HUES48 (cell line): Measurements from ENCODE around the gene AFF3.

Source experiments
- H3K27ac ChIP-seq: one replicate; pipeline ENCODE4 v1.7.0; 2013; ENCODE audit warnings: low read depth, low read length, inconsistent platforms
- H3K27me3 ChIP-seq: 2 replicates; pipeline ENCODE4 v1.6.1; 2013; ENCODE audit warnings: mild to moderate bottlenecking, low read length; ENCODE audit not compliant: control insufficient read depth, insufficient read depth
- H3K36me3 ChIP-seq: 2 replicates; pipeline ENCODE4 v1.6.1; 2013; ENCODE audit warnings: low read length; ENCODE audit not compliant: control insufficient read depth, insufficient read depth
- H3K4me1 ChIP-seq: 2 replicates; pipeline ENCODE4 v1.6.1; 2013; ENCODE audit warnings: mild to moderate bottlenecking, low read length; ENCODE audit not compliant: control insufficient read depth, insufficient read depth
- H3K4me3 ChIP-seq: 2 replicates; pipeline ENCODE4 v1.5.1; 2013; ENCODE audit warnings: mild to moderate bottlenecking, low read depth, low read length
- H3K9ac ChIP-seq: 2 replicates; pipeline ENCODE4 v1.6.1; 2013; ENCODE audit warnings: mild to moderate bottlenecking, low read depth, low read length, moderate library complexity
- H3K9me3 ChIP-seq: 2 replicates; pipeline ENCODE4 v1.6.1; 2013; ENCODE audit warnings: low read length; ENCODE audit not compliant: control insufficient read depth, insufficient read depth

AFF3 gene

DNA sequence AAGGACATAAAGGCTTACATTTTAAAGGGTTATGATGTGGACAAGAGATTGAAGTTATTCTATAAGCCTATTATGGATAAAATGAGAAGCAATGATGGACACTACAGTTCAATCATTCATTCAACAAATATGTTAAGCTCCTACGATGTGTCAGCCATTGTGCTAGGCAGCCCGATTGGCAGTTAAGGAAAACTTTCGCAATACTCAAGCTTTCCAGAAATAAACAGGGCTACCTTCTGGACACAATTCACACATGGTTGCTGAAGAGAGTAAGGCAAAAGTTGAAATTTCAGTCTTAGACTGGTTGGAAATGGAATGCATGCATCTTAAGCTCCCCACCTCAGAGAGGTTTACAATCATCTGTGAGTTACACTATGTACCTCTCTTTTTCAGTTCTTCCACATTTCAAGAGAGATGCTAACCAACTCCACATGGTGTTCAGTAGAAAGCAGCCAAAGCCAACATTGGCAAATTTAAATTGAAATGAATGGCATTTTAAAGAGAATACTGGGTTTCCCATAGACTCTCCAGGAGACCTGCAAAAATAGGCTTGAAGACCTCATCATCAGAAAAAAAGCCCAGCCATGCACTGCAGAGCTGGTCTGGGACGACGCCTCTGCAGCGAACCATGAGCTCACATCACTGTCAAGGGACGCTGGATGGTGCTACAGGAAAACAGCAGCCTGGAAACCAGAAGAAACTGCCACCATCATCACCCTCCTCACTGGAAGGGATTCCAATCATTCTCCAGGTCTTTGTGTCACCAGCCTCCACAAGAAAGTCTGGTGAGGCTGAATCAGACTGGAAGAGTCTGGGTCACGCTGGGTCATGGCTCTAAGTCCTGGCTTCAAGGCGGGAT is 276.3 kb downstream of the AFF3 start:
- H3K4me1 ChIP-seq = peaks cover 3% of the 10 kb centered on the region; the same call in 1 of the 2 replicates
- H3K4me3 ChIP-seq = no peak overlapping the region
- no peaks in the 10 kb centered on the region for H3K27me3 ChIP-seq
- no peaks in the 10 kb centered on the region for H3K9me3 ChIP-seq
- H3K36me3 ChIP-seq = no peaks in the 10 kb centered on the region
- no peak overlapping the region for H3K9ac ChIP-seq
- H3K27ac ChIP-seq = no peak overlapping the region

GRCh38 chr2:99864561-99865553 is 277.5 kb downstream of the AFF3 start:
- Histone ChIP-seq H3K36me3 (no peaks in the 10 kb centered on the region), H3K4me3 (no peak overlapping the region), H3K27me3 (no peaks in the 10 kb centered on the region), H3K4me1 (peaks cover 3% of the 10 kb centered on the region; the same call in 1 of the 2 replicates), H3K9me3 (no peaks in the 10 kb centered on the region), H3K27ac (no peak overlapping the region), H3K9ac (no peak overlapping the region)

- Histone ChIP-seq H3K9me3 (no peaks in the 10 kb centered on the region), H3K27ac (no peak overlapping the region), H3K36me3 (no peaks in the 10 kb centered on the region), H3K4me3 (no peak overlapping the region), H3K27me3 (no peaks in the 10 kb centered on the region), H3K9ac (no peak overlapping the region), H3K4me1 (peaks cover 3% of the 10 kb centered on the region; the same call in 1 of the 2 replicates)
These were observed 278.5 kb downstream of the AFF3 start for GRCh38 chr2:99863903-99864270.

GRCh38 chr2:99863236-99863902 is 279.0 kb downstream of the AFF3 start:
- Histone ChIP-seq H3K9ac (no peak overlapping the region), H3K27me3 (no peaks in the 10 kb centered on the region), H3K4me3 (no peak overlapping the region), H3K27ac (no peak overlapping the region), H3K4me1 (peaks cover 3% of the 10 kb centered on the region; the same call in 1 of the 2 replicates), H3K9me3 (no peaks in the 10 kb centered on the region), H3K36me3 (no peaks in the 10 kb centered on the region)

- peaks cover 3% of the 10 kb centered on the region; the same call in 1 of the 2 replicates for H3K4me1 ChIP-seq
- no peaks in the 10 kb centered on the region for H3K27me3 ChIP-seq
- no peak overlapping the region for H3K9ac ChIP-seq
- no peak overlapping the region for H3K4me3 ChIP-seq
- no peaks in the 10 kb centered on the region for H3K36me3 ChIP-seq
- H3K27ac ChIP-seq = no peak overlapping the region
- H3K9me3 ChIP-seq = no peaks in the 10 kb centered on the region
These were observed 279.8 kb downstream of the AFF3 start for GRCh38 chr2:99862566-99862965.

DNA sequence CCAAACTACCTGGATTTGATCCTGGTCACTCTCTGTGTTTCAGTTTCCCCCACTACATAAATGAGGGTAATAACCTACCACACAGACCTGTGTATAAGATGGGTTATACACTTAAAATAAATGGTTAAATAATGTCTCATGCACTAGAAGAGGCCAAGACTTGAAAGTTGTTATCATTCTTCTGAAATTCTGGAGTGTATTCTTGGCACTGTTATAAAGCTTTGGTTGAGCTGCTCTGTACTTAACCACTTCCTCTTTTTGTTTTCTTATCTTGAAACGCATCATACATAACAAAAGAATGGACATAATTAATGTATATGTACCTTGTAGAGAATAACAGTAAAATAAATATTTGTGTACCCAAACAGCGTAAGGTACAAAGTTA is 281.0 kb downstream of the AFF3 start:
- H3K36me3 ChIP-seq = no peaks in the 10 kb centered on the region
- no peak overlapping the region for H3K27ac ChIP-seq
- H3K4me3 ChIP-seq = no peak overlapping the region
- H3K9me3 ChIP-seq = no peaks in the 10 kb centered on the region
- H3K9ac ChIP-seq = no peak overlapping the region
- peaks cover 3% of the 10 kb centered on the region; the same call in 1 of the 2 replicates for H3K4me1 ChIP-seq
- no peaks in the 10 kb centered on the region for H3K27me3 ChIP-seq

DNA sequence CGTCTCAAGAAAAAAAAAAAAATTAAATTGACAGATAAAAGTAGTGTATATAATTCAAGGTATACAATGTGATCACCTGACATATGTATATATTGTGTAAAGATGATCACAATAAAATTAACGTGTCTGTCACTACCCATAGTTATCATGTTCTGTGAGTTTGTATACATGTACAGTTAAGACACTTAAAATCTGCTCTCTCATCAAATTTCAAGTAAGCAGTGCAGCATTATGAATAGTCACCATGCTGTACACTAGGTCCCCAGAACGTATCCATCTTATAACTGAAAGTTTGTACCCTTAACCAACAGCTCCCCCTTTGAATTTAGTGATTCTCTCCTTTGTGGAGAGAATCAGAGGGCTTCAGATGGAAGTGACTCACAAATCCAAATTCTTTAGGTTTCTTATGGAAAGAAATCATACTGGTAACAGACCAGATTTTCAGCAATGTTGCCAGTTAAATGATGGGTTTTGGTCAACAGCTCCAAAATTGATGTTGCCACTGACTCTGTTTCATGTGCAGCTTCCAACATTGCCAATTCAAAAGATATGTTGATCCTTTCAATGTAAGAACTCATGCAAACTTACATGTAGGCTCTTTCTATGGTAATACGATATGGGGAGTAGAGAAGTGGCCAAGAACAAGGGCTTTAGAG is 281.5 kb downstream of the AFF3 start:
- H3K4me3 ChIP-seq = no peak overlapping the region
- no peak overlapping the region for H3K9ac ChIP-seq
- no peaks in the 10 kb centered on the region for H3K36me3 ChIP-seq
- peaks cover 3% of the 10 kb centered on the region; the same call in 1 of the 2 replicates for H3K4me1 ChIP-seq
- no peak overlapping the region for H3K27ac ChIP-seq
- H3K27me3 ChIP-seq = no peaks in the 10 kb centered on the region
- H3K9me3 ChIP-seq = no peaks in the 10 kb centered on the region

DNA sequence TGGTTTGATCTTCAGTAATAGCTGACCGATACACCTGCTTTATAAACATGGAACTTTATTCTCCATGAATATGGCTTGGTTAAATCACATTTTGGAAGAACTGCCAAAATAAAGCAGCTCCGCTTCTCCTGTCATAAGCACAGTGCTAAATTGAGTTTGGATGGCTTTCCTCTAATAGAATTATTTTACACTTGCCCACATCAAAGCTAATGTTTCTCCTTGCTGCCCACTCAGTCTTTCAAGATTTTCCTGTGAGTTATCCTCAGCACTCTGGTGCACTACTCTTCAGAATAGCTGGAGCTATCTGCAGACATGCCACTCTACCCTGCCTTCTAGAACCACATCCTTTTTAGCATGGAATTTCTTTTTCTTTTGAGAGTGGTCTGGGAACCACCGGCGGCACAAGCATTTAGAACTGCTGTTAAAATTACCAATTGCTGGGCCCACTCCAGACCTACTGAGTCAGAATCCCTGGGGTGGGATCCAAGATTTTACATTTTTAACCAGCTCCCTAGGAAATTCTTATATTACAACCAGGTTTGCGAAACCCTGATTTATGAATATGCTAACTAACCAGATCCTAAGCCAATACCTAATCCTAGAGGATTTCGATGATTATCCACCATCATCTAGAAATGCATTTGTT is 283.3 kb downstream of the AFF3 start:
- H3K36me3 ChIP-seq = no peaks in the 10 kb centered on the region
- no peaks in the 10 kb centered on the region for H3K9me3 ChIP-seq
- no peak overlapping the region for H3K27ac ChIP-seq
- no peak overlapping the region for H3K9ac ChIP-seq
- peaks cover 3% of the 10 kb centered on the region; the same call in 1 of the 2 replicates for H3K4me1 ChIP-seq
- no peaks in the 10 kb centered on the region for H3K27me3 ChIP-seq
- no peak overlapping the region for H3K4me3 ChIP-seq

- Histone ChIP-seq H3K4me1 (peaks cover 3% of the 10 kb centered on the region; the same call in 1 of the 2 replicates), H3K36me3 (no peaks in the 10 kb centered on the region), H3K4me3 (no peak overlapping the region), H3K27me3 (no peaks in the 10 kb centered on the region), H3K9ac (no peak overlapping the region), H3K9me3 (no peaks in the 10 kb centered on the region), H3K27ac (no peak overlapping the region)
These were observed 284.4 kb downstream of the AFF3 start for GRCh38 chr2:99857867-99858444.
